Inflammatory macrophage treated with lipopolysaccharide for 4 hours (primary cell): Measurements from ENCODE around the gene CSF1.

Experiments used
- DNase-seq: peaks from one replicate; pipeline ENCODE4 v3.0.0-alpha.2; 2020

The CSF1 gene

DNA sequence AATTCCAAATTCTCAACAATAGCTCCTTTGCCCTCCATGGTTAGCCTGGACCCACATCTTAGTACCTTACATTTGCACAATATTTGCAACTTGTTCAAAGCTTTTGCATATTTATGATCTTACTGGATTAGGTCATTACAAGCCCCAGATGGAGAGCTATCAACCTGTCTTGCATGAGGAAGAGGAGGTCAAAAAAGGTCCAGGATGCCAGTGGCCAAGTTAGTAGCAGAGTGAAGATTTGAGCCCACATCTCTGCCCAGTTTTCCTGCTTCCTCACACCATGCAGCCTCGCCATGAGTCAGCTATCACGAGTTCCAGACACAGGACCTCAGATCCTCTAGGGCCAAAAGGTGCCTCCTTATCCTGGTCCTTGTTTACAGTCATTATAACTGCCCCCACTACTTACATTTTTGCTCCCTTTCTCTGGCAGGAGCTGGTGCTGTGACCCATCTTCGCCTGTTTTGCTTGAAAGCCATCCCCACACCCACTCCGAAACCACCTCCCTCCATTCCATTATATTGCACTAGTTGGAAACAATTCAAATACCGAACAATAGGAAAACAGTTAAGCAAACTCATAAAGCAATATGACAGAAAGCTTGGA is 68.9 kb downstream of the CSF1 start:
- peak; percentile 71 for DNase-seq
